KMS-11 (cell line): ENCODE results near the gene GLIS1.

Source experiments
- H2AFZ ChIP-seq: fragments of 200-600 bp; sonication (generic); 2 replicates; pipeline ENCODE4 v1.6.1; 2016; ENCODE audit warnings: antibody characterized with exemption, mixed run types, low read depth
- H3K27ac ChIP-seq: fragments of 200-600 bp; sonication (generic); 2 replicates; pipeline ENCODE4 v1.6.1; 2016; ENCODE audit warnings: mild to moderate bottlenecking, mixed run types
- H3K27me3 ChIP-seq: fragments of 200-600 bp; sonication (generic); 2 replicates; pipeline ENCODE4 v1.6.1; 2017; ENCODE audit warnings: mild to moderate bottlenecking, low read depth, mixed run types, moderate library complexity; ENCODE audit not compliant: insufficient read depth
- H3K36me3 ChIP-seq: fragments of 200-600 bp; sonication (generic); 2 replicates; pipeline ENCODE4 v1.6.1; 2017; ENCODE audit warnings: mild to moderate bottlenecking, mixed run types; ENCODE audit not compliant: insufficient read depth
- H3K4me1 ChIP-seq: fragments of 200-600 bp; sonication (generic); 2 replicates; pipeline ENCODE4 v1.6.1; 2016; ENCODE audit warnings: mild to moderate bottlenecking, low read depth, mixed run types; ENCODE audit not compliant: poor library complexity, severe bottlenecking
- H3K4me2 ChIP-seq: fragments of 200-600 bp; sonication (generic); 2 replicates; pipeline ENCODE4 v1.7.0; 2016; ENCODE audit warnings: mild to moderate bottlenecking, mixed run types
- H3K4me3 ChIP-seq: fragments of 200-600 bp; sonication (generic); IDR thresholded peaks from 2 replicates; pipeline ENCODE4 v1.6.1; 2017; ENCODE audit warnings: low read depth, low read length, mixed read lengths; ENCODE audit not compliant: insufficient read depth
- H3K79me2 ChIP-seq: fragments of 200-600 bp; sonication (generic); 2 replicates; pipeline ENCODE4 v1.6.1; 2016; ENCODE audit warnings: low read depth, mixed run types; ENCODE audit not compliant: insufficient read depth
- H3K9ac ChIP-seq: fragments of 200-600 bp; sonication (generic); 2 replicates; pipeline ENCODE4 v1.6.1; 2016; ENCODE audit warnings: mild to moderate bottlenecking, mixed run types
- H4K20me1 ChIP-seq: fragments of 200-600 bp; sonication (generic); 2 replicates; pipeline ENCODE4 v1.6.1; 2016; ENCODE audit warnings: mild to moderate bottlenecking, mixed run types; ENCODE audit not compliant: insufficient read depth
- CTCF ChIP-seq: fragments of 200-600 bp; sonication (generic); conservative IDR thresholded peaks from 2 replicates; pipeline ENCODE4 v1.6.1; 2017; ENCODE audit warnings: low read depth, mild to moderate bottlenecking, antibody characterized with exemption, low read length, moderate library complexity, mixed read lengths

GLIS1 gene

GRCh38 chr1:53626616-53627015 is 112.3 kb downstream of the GLIS1 start:
- no peaks in the 10 kb centered on the region for H3K27me3 ChIP-seq
- H2AFZ ChIP-seq = no peak overlapping the region
- H3K9ac ChIP-seq = no peak overlapping the region
- no peak overlapping the region for H3K4me2 ChIP-seq
- TF ChIP-seq CTCF = no peak
- no peaks in the 10 kb centered on the region for H4K20me1 ChIP-seq
- H3K4me1 ChIP-seq = no peaks in the 10 kb centered on the region
- H3K36me3 ChIP-seq = no peaks in the 10 kb centered on the region
- no peak overlapping the region for H3K4me3 ChIP-seq
- no peaks in the 10 kb centered on the region for H3K79me2 ChIP-seq
- no peak overlapping the region for H3K27ac ChIP-seq

- no peaks in the 10 kb centered on the region for H3K36me3 ChIP-seq
- H3K4me2 ChIP-seq = no peak overlapping the region
- H3K27ac ChIP-seq = no peak overlapping the region
- H3K9ac ChIP-seq = no peak overlapping the region
- no peak overlapping the region for H2AFZ ChIP-seq
- no peaks in the 10 kb centered on the region for H4K20me1 ChIP-seq
- H3K79me2 ChIP-seq = no peaks in the 10 kb centered on the region
- H3K4me1 ChIP-seq = no peaks in the 10 kb centered on the region
- no peak overlapping the region for H3K4me3 ChIP-seq
- H3K27me3 ChIP-seq = no peaks in the 10 kb centered on the region
- TF ChIP-seq CTCF = no peak
These were observed 113.0 kb downstream of the GLIS1 start for GRCh38 chr1:53625766-53626520.

- no peak overlapping the region for H2AFZ ChIP-seq
- H3K27ac ChIP-seq = no peak overlapping the region
- H3K4me2 ChIP-seq = no peak overlapping the region
- H3K4me3 ChIP-seq = no peak overlapping the region
- TF ChIP-seq CTCF = no peak
- no peaks in the 10 kb centered on the region for H4K20me1 ChIP-seq
- no peaks in the 10 kb centered on the region for H3K36me3 ChIP-seq
- H3K79me2 ChIP-seq = no peaks in the 10 kb centered on the region
- no peaks in the 10 kb centered on the region for H3K27me3 ChIP-seq
- no peak overlapping the region for H3K9ac ChIP-seq
- no peaks in the 10 kb centered on the region for H3K4me1 ChIP-seq
These were observed 113.9 kb downstream of the GLIS1 start for GRCh38 chr1:53625049-53625448.

- no peak for TF ChIP-seq CTCF
- Histone ChIP-seq H3K79me2 (no peaks in the 10 kb centered on the region), H4K20me1 (no peaks in the 10 kb centered on the region), H3K27ac (no peak overlapping the region), H3K4me1 (no peaks in the 10 kb centered on the region), H3K4me2 (no peak overlapping the region), H2AFZ (no peak overlapping the region), H3K36me3 (no peaks in the 10 kb centered on the region), H3K9ac (no peak overlapping the region), H3K27me3 (no peaks in the 10 kb centered on the region), H3K4me3 (no peak overlapping the region)
These were observed 116.4 kb downstream of the GLIS1 start for GRCh38 chr1:53622531-53622930.
